EH (cell line): ENCODE data around the gene TRMT2A.
"Not testable (repeated sequence)": the region's sequence is repeated elsewhere in the genome, so short reads cannot be mapped to it uniquely, and the experiment has no call there.

Source experiments
- DNase-seq: peaks from one replicate; pipeline ENCODE4 v3.0.0-alpha.2; 2015; ENCODE audit warnings: low read depth

TRMT2A gene

DNA sequence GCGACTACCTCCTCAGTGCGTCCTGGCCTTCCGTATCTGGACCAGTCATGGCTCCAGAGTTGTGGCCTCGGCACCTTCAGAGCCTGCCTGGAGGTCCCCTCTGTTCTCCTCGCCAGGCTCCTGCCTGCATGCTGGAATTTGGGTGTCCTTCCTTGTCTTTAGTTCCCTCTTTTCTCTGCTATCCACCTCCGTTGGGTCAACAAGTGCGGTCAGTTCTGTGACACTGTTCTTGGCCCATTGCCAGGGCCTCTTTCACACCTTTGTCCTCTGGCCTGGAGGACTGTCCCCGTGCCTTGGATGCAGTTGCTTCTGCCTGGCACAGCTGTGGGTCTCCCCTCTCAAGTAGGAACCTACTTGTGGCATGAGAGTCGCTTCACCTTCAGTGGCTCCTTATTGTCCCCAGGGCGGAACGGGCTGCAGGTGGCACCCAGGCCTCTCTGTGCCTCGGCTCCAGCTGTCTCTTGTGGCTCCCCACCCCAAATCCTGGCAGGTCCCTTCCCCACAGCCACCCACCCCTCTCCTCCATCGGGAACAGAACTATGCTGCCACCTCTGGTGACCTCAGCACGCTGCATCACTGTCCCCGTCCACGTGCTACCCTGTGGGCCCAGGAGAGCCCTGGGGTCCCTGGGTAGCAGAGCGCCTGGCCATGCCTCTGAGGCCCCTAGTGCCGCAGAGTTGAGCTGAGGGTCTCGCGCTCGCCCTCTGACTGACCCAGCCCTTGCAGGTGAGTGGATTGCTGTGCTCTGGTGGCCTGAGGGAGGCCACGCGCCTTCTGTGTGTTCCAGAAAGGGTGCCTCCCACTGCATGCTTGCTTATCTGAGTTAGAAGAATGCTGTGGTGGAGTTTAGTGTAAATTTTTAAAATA lies 32.2 kb downstream of the TRMT2A start:
- peak; percentile 17 for DNase-seq

GRCh38 chr22:20083891-20084546 lies 33.0 kb downstream of the TRMT2A start:
- no peak for DNase-seq

- no peak for DNase-seq
Measured at GRCh38 chr22:20083157-20083890, 33.7 kb downstream of the TRMT2A start.

GRCh38 chr22:20080776-20081654 lies 36.0 kb downstream of the TRMT2A start:
- peak; percentile 74 for DNase-seq

DNA sequence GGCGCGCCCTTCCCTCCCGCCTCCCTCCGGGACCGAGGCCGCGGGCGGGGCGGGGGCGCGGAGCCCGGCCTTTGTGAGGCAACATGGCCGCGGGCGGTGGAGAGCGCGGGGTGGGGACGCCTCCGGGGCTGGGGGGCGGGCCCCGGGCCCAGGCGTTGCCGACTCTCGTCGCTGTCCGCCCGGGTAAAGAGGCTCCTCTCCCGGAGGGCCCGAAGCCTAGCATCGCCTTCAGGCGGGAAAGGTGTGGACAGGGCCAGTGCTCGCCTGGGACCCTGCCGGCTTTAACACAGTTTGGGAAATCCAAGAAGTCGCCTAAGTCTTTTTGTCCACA lies 36.6 kb downstream of the TRMT2A start:
- peak; percentile 60 for DNase-seq

DNA sequence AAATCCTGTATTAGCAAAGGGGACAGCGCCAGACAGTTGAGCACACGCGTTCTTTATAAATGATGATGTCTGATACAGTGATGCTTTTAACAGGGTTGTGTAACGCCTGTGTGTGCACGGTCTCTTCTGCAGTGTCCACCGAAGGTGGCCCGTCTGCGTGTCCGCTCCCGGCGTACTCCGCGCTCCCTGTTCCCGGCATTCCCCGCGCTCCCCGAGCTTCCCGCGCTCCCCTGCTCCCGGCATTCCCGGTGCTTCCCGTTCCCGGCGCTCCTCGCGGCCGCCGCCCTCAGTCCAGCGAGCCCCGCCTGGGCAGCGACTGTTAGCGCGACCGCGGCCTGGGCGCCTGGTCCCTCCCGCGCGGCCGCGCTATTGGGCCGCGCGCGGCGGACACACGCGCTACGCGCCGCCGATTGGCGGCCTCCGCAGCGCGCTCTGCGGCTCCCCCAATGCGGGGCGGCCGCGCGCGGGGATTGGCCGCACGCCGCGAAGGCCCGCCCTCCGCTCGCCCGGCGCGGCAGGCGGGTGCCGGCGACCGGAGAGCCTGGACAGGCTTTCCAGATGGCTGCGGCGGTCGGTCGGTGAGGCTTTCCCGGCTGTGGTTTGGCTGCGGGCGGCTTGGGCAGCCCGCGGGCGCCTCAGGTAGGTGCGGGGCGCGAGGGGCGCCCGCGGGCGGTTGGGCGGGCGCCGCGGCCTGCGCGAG lies 37.1 kb downstream of the TRMT2A start, which contains the start of gene DGCR8:
Gene DGCR8 (plus strand): TSS at position 497 of the 700 bp plus-strand sequence. CDS start 5,723 bp downstream, outside the sequence.
- peak; percentile 95 for DNase-seq

- DNase-seq, result no peak
Measured at GRCh38 chr22:20076627-20077172, 40.3 kb downstream of the TRMT2A start.

- DNase-seq, result no peak
Measured at GRCh38 chr22:20071524-20071972, 45.5 kb downstream of the TRMT2A start.

GRCh38 chr22:20069331-20070042 lies 47.5 kb downstream of the TRMT2A start:
- DNase-seq, result no peak

DNA sequence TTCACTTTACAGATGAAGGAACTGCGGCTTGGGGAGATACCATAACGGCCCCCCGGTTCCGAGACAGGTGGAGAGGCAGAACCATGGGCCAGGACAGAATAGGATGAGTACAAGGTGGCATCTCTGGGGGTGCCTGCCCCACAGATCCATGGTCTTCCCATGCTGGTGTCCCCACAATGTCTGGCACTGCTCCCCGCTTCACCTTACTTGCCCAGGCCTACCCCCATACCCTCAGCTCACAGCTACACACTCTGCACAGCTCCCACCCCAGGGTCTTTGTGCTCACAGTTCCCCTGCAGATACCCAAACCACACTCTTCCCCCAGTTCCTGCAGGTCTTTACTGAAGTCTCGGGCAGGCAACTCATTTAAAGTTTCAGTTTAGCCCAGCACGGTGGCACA lies 48.4 kb downstream of the TRMT2A start:
- no peak for DNase-seq

DNA sequence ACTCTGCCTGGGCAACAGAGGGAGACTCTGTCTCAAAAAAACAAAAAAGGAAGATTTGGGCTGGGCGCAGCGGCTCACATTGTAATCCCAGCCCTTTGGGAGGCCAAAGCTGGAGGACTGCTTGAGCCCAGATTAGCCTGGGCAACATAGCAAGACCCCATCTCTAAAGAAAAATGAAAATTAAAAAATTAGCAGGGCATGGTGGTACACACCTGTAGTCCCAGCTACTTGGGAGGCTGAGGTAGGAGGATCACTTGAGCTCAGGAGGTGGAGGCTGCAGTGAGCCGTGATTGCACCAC lies 49.7 kb downstream of the TRMT2A start:
- DNase-seq, result not testable (repeated sequence)

DNA sequence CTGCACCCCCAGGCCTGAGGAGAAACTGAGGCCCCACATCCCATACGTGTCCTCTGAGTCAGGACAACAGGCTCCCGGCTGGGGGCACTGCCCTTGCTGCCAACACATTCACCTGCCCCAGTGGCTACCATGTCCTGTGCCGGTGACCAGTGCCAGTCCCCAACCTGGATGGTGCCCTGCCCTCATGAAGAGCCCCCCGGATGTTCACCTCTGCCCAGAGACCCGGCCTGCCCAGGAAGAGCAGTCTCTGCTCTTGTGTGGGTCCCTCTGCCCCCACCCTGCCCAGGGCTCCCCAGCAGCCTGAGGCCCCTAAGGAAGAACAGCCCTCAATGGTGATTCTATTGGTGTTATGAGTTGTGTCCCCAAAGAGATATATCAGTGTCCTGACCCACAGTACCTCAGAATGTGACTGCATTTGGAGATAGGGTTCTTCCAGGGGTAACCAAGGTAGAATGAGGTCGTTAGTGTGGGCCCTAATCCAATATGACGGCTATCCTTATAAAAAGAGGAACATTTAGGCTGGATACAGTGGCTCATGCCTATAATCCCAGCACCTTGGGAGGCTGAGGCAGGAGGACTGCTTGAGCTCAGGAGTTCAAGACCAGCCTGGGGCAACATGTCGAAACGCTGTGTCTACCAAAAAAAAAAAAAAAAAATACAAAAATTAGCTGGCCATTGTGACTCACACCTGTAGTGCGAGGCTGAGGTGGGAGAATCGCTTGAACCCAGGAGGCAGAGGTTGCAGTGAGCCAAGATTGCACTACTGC lies 50.2 kb downstream of the TRMT2A start:
- DNase-seq, result no peak

GRCh38 chr22:20065896-20066616 lies 51.0 kb downstream of the TRMT2A start:
- no peak for DNase-seq

GRCh38 chr22:20064545-20065262 lies 52.3 kb downstream of the TRMT2A start:
- no peak for DNase-seq

DNA sequence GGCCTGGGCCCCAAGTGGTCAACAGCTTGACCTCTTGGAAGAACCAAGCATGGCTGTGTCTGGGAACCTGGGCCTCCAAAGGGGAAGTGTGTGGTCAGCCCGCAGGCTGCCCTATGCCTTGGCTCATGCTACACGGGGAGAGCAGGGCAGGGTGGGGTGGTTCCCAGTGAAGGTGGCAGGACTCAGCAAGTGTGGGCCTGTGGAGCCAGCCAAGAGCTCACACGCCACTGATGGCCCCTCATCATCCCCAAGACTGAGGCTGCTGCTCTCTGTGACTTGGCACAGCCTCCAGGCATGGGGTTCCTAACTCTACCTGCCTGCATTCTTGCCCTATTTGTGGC lies 52.9 kb downstream of the TRMT2A start:
- DNase-seq, result no peak

- no peak for DNase-seq
Measured at GRCh38 chr22:20063271-20064139, 53.5 kb downstream of the TRMT2A start.

- DNase-seq, result peak; percentile 64
Measured at GRCh38 chr22:20062766-20063083, 54.3 kb downstream of the TRMT2A start.
